AG04449 (cell line): ENCODE data around the gene PDSS1.

ENCODE experiments used
- CTCF ChIA-PET: fragments of 350-600 bp; formaldehyde crosslinking; extraction: SDS; loops from one replicate; lab custom pipeline; 2021; ENCODE audit warnings: antibody characterized with exemption; lab: Yijun Ruan, JAX
- POLR2A ChIA-PET: fragments of 400-600, 350-600 bp; formaldehyde crosslinking; extraction: SDS; loops from one replicate; lab custom pipeline; 2020; ENCODE audit warnings: antibody characterized with exemption, inconsistent platforms; lab: Yijun Ruan, JAX
- DNase-seq: peaks from one replicate; pipeline ENCODE4 v3.0.0-alpha.2; 2010; ENCODE audit warnings: low read depth, low spot score
- H3K4me3 ChIP-seq: 2 replicates; pipeline ENCODE4 v1.5.1; 2011; ENCODE audit warnings: low read depth, mild to moderate bottlenecking, control low read depth, low read length
- CTCF ChIP-seq: IDR thresholded peaks from one replicate; pipeline ENCODE4 v1.5.1; 2011; ENCODE audit warnings: mild to moderate bottlenecking, moderate library complexity, low read length, control low read depth, inconsistent platforms; ENCODE audit not compliant: insufficient read depth; ENCODE audit errors: missing control alignments

The PDSS1 gene

GRCh38 chr10:26697922-26698608, 564 bp downstream of the PDSS1 start:
- no peak for DNase-seq
- CTCF ChIA-PET, result interaction anchor here (1.9 to 2.8 kb wide), 3 partner anchors 13 to 184 kb away, joined by 6 to 12 read pairs (median 9); no protein-coding TSS in a partner anchor
- POLR2A ChIA-PET, result no interaction called here
- peak overlapping the region; percentile 86 for H3K4me3 ChIP-seq
- TF ChIP-seq CTCF, result no peak

- DNase-seq, result no peak
- TF ChIP-seq CTCF, result no peak
- no peak overlapping the region for H3K4me3 ChIP-seq
- ChIA-PET POLR2A (no interaction called here), CTCF (no interaction called here)
These were observed 1.4 kb downstream of the PDSS1 start for GRCh38 chr10:26698909-26699308.

GRCh38 chr10:26699631-26700030, 2.1 kb downstream of the PDSS1 start:
- CTCF ChIA-PET, result interaction anchor here (0.6 to 1.0 kb wide), 2 partner anchors 15 to 26 kb away, joined by 3 read pairs; no protein-coding TSS in a partner anchor
- no peak for DNase-seq
- POLR2A ChIA-PET, result no interaction called here
- H3K4me3 ChIP-seq, result no peak overlapping the region
- no peak for TF ChIP-seq CTCF

GRCh38 chr10:26700884-26701630, 3.6 kb downstream of the PDSS1 start:
- no peak for TF ChIP-seq CTCF
- DNase-seq, result no peak
- H3K4me3 ChIP-seq, result no peak overlapping the region
- POLR2A ChIA-PET, result no interaction called here
- CTCF ChIA-PET, result interaction anchor here (0.8 to 2.8 kb wide), 2 partner anchors 25 to 182 kb away, joined by 3 to 8 read pairs; no protein-coding TSS in a partner anchor

- CTCF ChIA-PET, result interaction anchor here (0.9 to 2.8 kb wide), 2 partner anchors 23 to 25 kb away, joined by 5 to 8 read pairs; no protein-coding TSS in a partner anchor
- no peak for TF ChIP-seq CTCF
- POLR2A ChIA-PET, result no interaction called here
- no peak for DNase-seq
- H3K4me3 ChIP-seq, result no peak overlapping the region
These were observed 5.6 kb downstream of the PDSS1 start for GRCh38 chr10:26703096-26703495.

GRCh38 chr10:26703974-26704373, 6.5 kb downstream of the PDSS1 start:
- no peak overlapping the region for H3K4me3 ChIP-seq
- POLR2A ChIA-PET, result no interaction called here
- CTCF ChIA-PET, result no interaction called here
- TF ChIP-seq CTCF, result no peak
- DNase-seq, result no peak
